ENCODE data around the gene TCTN1.

Gene TCTN1

GRCh38 chr12:110619534-110619953, 5.6 kb downstream of the TCTN1 start:
- H3K36me3 ChIP-seq = no peaks in the 10 kb centered on the region
- H3K4me1 ChIP-seq (ENCODE audit: control insufficient read depth in 1 of 2, insufficient read depth in 1 of 2, low read depth in 1 of 2, low read length in 1 of 2) = peaks cover under 1 to 1% of the 10 kb centered on the region in 2 experiments
- H3K27ac ChIP-seq = no peak overlapping the region
- no peaks in the 10 kb centered on the region for H3K9me3 ChIP-seq
- TF ChIP-seq CTCF (IDR thresholded peaks at IDR 0.05) = no peak
- H3K27me3 ChIP-seq = no peaks in the 10 kb centered on the region
- H3K4me3 ChIP-seq (ENCODE audit: low read depth in 1 of 2, low read length in 1 of 2) = no peak overlapping the region

GRCh38 chr12:110622582-110622981, 8.7 kb downstream of the TCTN1 start:
- no peak overlapping the region for H3K27ac ChIP-seq
- H3K4me1 ChIP-seq (ENCODE audit: control insufficient read depth in 1 of 2, insufficient read depth in 1 of 2, low read depth in 1 of 2, low read length in 1 of 2) = peaks cover 2 to 3% of the 10 kb centered on the region in 2 experiments
- H3K4me3 ChIP-seq (ENCODE audit: low read depth in 1 of 2, low read length in 1 of 2) = no peak overlapping the region
- no peaks in the 10 kb centered on the region for H3K27me3 ChIP-seq
- H3K9me3 ChIP-seq = no peaks in the 10 kb centered on the region
- no peak for TF ChIP-seq CTCF (IDR thresholded peaks at IDR 0.05)
- H3K36me3 ChIP-seq = no peaks in the 10 kb centered on the region

GRCh38 chr12:110627500-110628195, 13.7 kb downstream of the TCTN1 start:
- no peaks in the 10 kb centered on the region for H3K27me3 ChIP-seq
- peak overlapping the region; percentile 69 for H3K27ac ChIP-seq
- H3K9me3 ChIP-seq = no peaks in the 10 kb centered on the region
- no peak for TF ChIP-seq CTCF (IDR thresholded peaks at IDR 0.05)
- H3K36me3 ChIP-seq = no peaks in the 10 kb centered on the region
- peak overlapping the region in 1 of 2 experiments; percentile 11 for H3K4me3 ChIP-seq (ENCODE audit: low read depth in 1 of 2, low read length in 1 of 2)
- H3K4me1 ChIP-seq (ENCODE audit: control insufficient read depth in 1 of 2, insufficient read depth in 1 of 2, low read depth in 1 of 2, low read length in 1 of 2) = peaks cover 7 to 10% of the 10 kb centered on the region in 2 experiments

- no peaks in the 10 kb centered on the region for H3K27me3 ChIP-seq
- no peaks in the 10 kb centered on the region for H3K36me3 ChIP-seq
- no peak overlapping the region for H3K4me3 ChIP-seq (ENCODE audit: low read depth in 1 of 2, low read length in 1 of 2)
- TF ChIP-seq CTCF (IDR thresholded peaks at IDR 0.05) = no peak
- no peaks in the 10 kb centered on the region for H3K4me1 ChIP-seq (ENCODE audit: control insufficient read depth in 1 of 2, insufficient read depth in 1 of 2, low read depth in 1 of 2, low read length in 1 of 2)
- no peaks in the 10 kb centered on the region for H3K9me3 ChIP-seq
- no peak overlapping the region for H3K27ac ChIP-seq
These were observed 21.1 kb downstream of the TCTN1 start for GRCh38 chr12:110635055-110635454.

- Histone ChIP-seq H3K4me1 (ENCODE audit: control insufficient read depth in 1 of 2, insufficient read depth in 1 of 2, low read depth in 1 of 2, low read length in 1 of 2) (no peaks in the 10 kb centered on the region), H3K27ac (no peak overlapping the region), H3K27me3 (no peaks in the 10 kb centered on the region), H3K36me3 (no peaks in the 10 kb centered on the region), H3K4me3 (ENCODE audit: low read depth in 1 of 2, low read length in 1 of 2) (no peak overlapping the region), H3K9me3 (no peaks in the 10 kb centered on the region)
- no peak for TF ChIP-seq CTCF (IDR thresholded peaks at IDR 0.05)
These were observed 22.6 kb downstream of the TCTN1 start for GRCh38 chr12:110636516-110636915.
